Natural killer cell (primary cell): Measurements from ENCODE around the gene NKX1-1. TPM values are rescaled to one million over a fixed set of nuclear protein-coding genes. Genes with fewer than 3 reads are reported as not detected.

Experiments used
- ATAC-seq, 3 donors: fragments of 150-1000 bp in 2 of 3; fragments of 200-7000 bp in 1 of 3; cut with Tn5 transposase; 1 replicate in 1 of 3; 2 replicates in 2 of 3; pipeline ENCODE4 v1.10.0; 2021; ENCODE audit warnings: mild to moderate bottlenecking in 2 of 3, moderate library complexity in 2 of 3
- DNase-seq, 2 donors: peaks; one replicate each; pipeline versions ENCODE4 v3.0.0 to v3.0.0-alpha.2; 2013 to 2021; ENCODE audit warnings: mixed read lengths in 1 of 2
- H3K27ac ChIP-seq: one replicate; pipeline ENCODE4 v1.5.1; 2013; ENCODE audit warnings: mild to moderate bottlenecking, low read length
- H3K27me3 ChIP-seq: one replicate; pipeline ENCODE4 v1.6.1; 2013; ENCODE audit warnings: low read length; ENCODE audit not compliant: control insufficient read depth, insufficient read depth
- H3K36me3 ChIP-seq: one replicate; pipeline ENCODE4 v1.6.1; 2013; ENCODE audit warnings: low read length; ENCODE audit not compliant: control insufficient read depth, insufficient read depth
- H3K4me1 ChIP-seq: one replicate; pipeline ENCODE4 v1.6.1; 2013; ENCODE audit warnings: low read length; ENCODE audit not compliant: control insufficient read depth, insufficient read depth
- H3K4me3 ChIP-seq: one replicate; pipeline ENCODE4 v1.5.1; 2013; ENCODE audit warnings: low read length
- H3K9me3 ChIP-seq: one replicate; pipeline ENCODE4 v1.6.1; 2013; ENCODE audit warnings: low read length; ENCODE audit not compliant: control insufficient read depth, insufficient read depth
- H3K27ac Mint-ChIP-seq, 2 donors: one replicate each; pipeline ENCODE4 v1.8.0; 2022; ENCODE audit warnings: mild to moderate bottlenecking in 2 of 2, mixed read lengths in 2 of 2, moderate library complexity in 1 of 2
- H3K27me3 Mint-ChIP-seq, 2 donors: one replicate each; pipeline ENCODE4 v1.8.0; 2022; ENCODE audit warnings: low read depth in 2 of 2, mixed read lengths in 2 of 2
- H3K36me3 Mint-ChIP-seq: one replicate; pipeline ENCODE4 v1.8.0; 2022; ENCODE audit warnings: mixed read lengths
- H3K4me1 Mint-ChIP-seq, 2 donors: one replicate each; pipeline ENCODE4 v1.8.0; 2022; ENCODE audit warnings: mixed read lengths in 2 of 2
- H3K4me3 Mint-ChIP-seq: one replicate; pipeline ENCODE4 v1.8.0; 2022; ENCODE audit warnings: mild to moderate bottlenecking, moderate library complexity, mixed read lengths
- H3K9me3 Mint-ChIP-seq, 2 donors: one replicate each; pipeline ENCODE4 v1.8.0; 2022; ENCODE audit warnings: mixed read lengths in 2 of 2
- WGBS: methylation state at CpG from one replicate; pipeline ENCODE4 v1.1.7; 2013; ENCODE audit warnings: missing lambda C conversion rate; ENCODE audit not compliant: insufficient coverage; 5-methylcytosine and 5-hydroxymethylcytosine counted together
- intact Hi-C: fragments of 100-400 bp; cut with micrococcal nuclease; formaldehyde crosslinking; loops from one replicate; pipeline ENCODE4 v1.14.2; 2022
- total RNA-seq, 4 donors: library from RNA; stranded (reverse); fragments of 120-200 nt in 1 of 4; gene quantifications; one replicate each; pipeline versions ENCODE4 v1.2.3 to v1.2.4, GENCODE V29; 2013 to 2022
- TF ChIP-seq, protein P1 (sequence below): fragments of 200-600 bp; IDR thresholded peaks from one replicate; pipeline ENCODE4 v1.8.0; 2022; ENCODE audit warnings: antibody characterized with exemption

NKX1-1 gene
- total RNA-seq, 3 donors from 2014 or later (not counting 1 experiment from before 2014, with no cell fraction given) = not detected

DNA sequence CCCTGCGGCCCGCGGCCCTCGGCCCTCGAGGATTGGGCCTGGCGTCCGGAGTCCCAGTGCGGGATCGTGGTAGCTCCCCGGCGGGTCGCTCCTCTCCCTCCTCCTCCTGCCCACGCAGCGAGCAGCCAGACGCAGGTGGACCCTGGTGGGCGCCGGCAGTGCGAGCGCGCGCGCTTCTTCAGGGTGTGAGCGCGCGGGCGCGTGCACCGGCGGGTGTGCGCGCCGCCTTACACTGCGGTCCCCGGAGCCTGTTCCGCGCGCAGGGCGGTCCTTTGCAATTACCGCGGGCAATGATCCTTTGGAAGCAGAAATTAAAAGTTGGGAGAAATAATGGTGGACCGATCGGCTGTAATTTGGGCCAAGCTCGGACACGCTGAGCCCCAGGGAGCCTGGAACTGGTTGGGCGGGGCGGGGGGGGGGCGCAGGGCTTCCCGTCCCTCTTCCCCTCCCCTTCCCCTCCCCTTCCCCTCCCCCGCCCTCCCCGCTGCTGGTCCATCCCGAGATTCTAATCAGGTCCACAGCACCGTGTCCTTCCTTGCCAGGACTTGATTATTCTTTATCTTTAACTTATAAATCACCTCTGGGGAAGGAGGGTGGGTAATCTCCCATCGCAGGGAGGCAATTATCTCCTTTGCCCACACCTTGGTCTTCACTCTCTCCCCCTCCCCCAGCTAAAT is 1.6 kb upstream of the NKX1-1 start:
- H3K27me3 ChIP-seq = peaks cover 33% of the 10 kb centered on the region
- Mint-ChIP-seq H3K4me1 (peaks cover 0 to 4% of the 10 kb centered on the region in 2 donors), H3K36me3 (no peaks in the 10 kb centered on the region), H3K9me3 (no peaks in the 10 kb centered on the region), H3K27ac (no peak overlapping the region), H3K27me3 (peaks cover 16 to 43% of the 10 kb centered on the region in 2 donors), H3K4me3 (no peak overlapping the region)
- intact Hi-C loops = no loop called here
- DNase-seq (no peak), ATAC-seq (no peak)
- H3K36me3 ChIP-seq = no peaks in the 10 kb centered on the region
- WGBS = 17% methylated on average over 41 of the region's 53 CpGs
- no peak overlapping the region for H3K4me3 ChIP-seq
- TF ChIP-seq, protein P1, sequence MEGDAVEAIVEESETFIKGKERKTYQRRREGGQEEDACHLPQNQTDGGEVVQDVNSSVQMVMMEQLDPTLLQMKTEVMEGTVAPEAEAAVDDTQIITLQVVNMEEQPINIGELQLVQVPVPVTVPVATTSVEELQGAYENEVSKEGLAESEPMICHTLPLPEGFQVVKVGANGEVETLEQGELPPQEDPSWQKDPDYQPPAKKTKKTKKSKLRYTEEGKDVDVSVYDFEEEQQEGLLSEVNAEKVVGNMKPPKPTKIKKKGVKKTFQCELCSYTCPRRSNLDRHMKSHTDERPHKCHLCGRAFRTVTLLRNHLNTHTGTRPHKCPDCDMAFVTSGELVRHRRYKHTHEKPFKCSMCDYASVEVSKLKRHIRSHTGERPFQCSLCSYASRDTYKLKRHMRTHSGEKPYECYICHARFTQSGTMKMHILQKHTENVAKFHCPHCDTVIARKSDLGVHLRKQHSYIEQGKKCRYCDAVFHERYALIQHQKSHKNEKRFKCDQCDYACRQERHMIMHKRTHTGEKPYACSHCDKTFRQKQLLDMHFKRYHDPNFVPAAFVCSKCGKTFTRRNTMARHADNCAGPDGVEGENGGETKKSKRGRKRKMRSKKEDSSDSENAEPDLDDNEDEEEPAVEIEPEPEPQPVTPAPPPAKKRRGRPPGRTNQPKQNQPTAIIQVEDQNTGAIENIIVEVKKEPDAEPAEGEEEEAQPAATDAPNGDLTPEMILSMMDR = no peak
- H3K27ac ChIP-seq = no peak overlapping the region
- no peaks in the 10 kb centered on the region for H3K9me3 ChIP-seq
- no peaks in the 10 kb centered on the region for H3K4me1 ChIP-seq

DNA sequence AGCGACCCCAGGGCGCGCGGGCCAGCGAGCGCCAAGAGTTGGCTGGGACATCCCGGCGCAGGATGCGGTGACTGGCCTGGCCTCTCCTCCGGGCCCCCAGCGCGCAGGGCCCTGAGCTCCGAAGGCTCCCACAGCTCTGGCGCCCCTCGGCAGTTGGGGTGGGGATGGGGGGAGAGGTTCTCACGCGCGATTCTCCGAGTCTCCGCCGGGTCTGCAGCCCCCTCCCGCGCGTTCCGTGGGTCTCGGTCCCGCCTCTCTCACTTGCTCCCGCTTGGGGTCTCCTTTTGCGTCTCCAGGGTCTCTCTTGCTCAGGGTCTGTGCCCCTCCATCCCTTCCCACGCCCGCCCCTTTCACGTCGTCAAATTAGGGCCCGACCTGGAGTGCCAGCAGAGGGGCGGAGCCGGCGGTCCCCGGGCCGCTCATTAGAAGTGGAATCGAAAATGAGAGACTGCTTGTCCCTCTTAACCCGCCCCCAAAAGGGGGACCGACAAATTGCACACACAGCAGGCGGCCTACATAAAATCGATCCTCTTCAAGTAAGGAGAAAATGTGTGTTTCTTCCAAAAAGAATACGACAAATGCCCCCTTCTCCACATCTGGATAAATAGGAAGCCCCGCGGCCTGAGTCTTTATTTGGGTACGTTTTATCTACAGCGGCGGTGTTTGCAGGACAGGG is 877 bp upstream of the NKX1-1 start:
- DNase-seq = no peak
- no peaks in the 10 kb centered on the region for H3K4me1 ChIP-seq
- 16% methylated on average over 50 of the region's 50 CpGs for WGBS
- no peak overlapping the region for H3K4me3 ChIP-seq
- no peaks in the 10 kb centered on the region for H3K36me3 ChIP-seq
- Mint-ChIP-seq H3K27me3 (peaks cover 16 to 42% of the 10 kb centered on the region in 2 donors), H3K27ac (no peak overlapping the region), H3K4me3 (peak overlapping the region; percentile 25), H3K9me3 (no peaks in the 10 kb centered on the region), H3K36me3 (no peaks in the 10 kb centered on the region), H3K4me1 (peaks cover 0 to 4% of the 10 kb centered on the region in 2 donors)
- TF ChIP-seq, protein P1 = no peak
- H3K9me3 ChIP-seq = no peaks in the 10 kb centered on the region
- peaks cover 35% of the 10 kb centered on the region for H3K27me3 ChIP-seq
- intact Hi-C loops = no loop called here
- no peak for ATAC-seq
- H3K27ac ChIP-seq = no peak overlapping the region

DNA sequence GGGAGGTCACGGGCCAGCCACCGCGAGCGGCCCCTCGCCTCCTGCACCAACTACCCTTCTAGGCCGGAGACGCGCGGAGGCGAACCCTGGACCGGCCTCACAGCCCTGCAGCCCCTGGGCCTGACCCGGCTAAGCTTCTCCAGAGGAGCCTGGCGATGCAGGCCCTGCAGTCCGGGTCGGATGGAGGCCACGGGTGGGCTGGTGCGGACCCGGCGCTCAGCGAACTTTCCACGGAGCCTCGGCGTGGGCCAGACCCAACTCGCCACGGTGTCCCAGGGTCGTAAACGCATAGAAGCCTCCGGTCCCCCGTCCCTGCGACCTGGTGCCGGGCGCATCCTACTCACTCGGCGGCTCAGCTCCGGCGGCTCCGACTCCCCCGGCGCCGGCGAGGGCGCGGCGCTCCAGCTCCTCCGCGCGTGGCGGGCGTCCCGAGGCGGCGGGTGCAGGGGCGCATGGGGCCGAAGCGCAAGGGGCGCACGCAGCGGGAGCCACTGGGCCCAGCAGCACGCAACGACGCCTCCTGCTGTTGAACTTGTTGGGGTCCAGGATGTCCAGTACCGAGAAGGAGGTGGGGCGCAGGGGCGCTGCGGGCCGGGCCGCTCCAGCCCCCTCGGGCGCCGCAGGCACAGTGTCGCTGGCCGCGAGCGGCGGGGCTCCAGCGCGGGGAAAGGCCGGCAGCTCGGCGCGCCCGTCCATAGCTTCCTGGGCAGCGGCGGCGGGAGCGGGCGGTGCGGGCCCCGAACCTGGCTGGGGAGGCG is 427 bp downstream of the NKX1-1 start:
- TF ChIP-seq, protein P1 = no peak
- ATAC-seq = no peak
- no peaks in the 10 kb centered on the region for H3K36me3 Mint-ChIP-seq
- DNase-seq = no peak
- Histone ChIP-seq H3K4me3 (no peak overlapping the region), H3K9me3 (no peaks in the 10 kb centered on the region), H3K27me3 (peaks cover 44% of the 10 kb centered on the region), H3K4me1 (no peaks in the 10 kb centered on the region), H3K36me3 (no peaks in the 10 kb centered on the region), H3K27ac (no peak overlapping the region)
- no peaks in the 10 kb centered on the region for H3K9me3 Mint-ChIP-seq
- WGBS = 15% methylated on average over 90 of the region's 90 CpGs
- no peak overlapping the region for H3K27ac Mint-ChIP-seq
- peaks cover 0 to 4% of the 10 kb centered on the region in 2 donors for H3K4me1 Mint-ChIP-seq
- H3K4me3 Mint-ChIP-seq = no peak overlapping the region
- peaks cover 16 to 40% of the 10 kb centered on the region in 2 donors for H3K27me3 Mint-ChIP-seq
- intact Hi-C loops = no loop called here
